GM19455 (cell line): ENCODE results near the gene TTC13.

Source experiments
- ATAC-seq: cut with Tn5 transposase; IDR thresholded peaks from one replicate; pipeline ENCODE4 v1.9.1; 2021; ENCODE audit not compliant: unreplicated experiment

The TTC13 gene

GRCh38 chr1:230909974-230910754, 68.5 kb downstream of the TTC13 start:
- ATAC-seq: no peak

GRCh38 chr1:230907472-230908205, 71.0 kb downstream of the TTC13 start:
- ATAC-seq: no peak

- ATAC-seq: no peak
Observed at GRCh38 chr1:230906226-230906625, 72.4 kb downstream of the TTC13 start.

GRCh38 chr1:230905733-230906132, 72.9 kb downstream of the TTC13 start:
- no peak for ATAC-seq

- no peak for ATAC-seq
Observed at GRCh38 chr1:230902349-230902923, 76.2 kb downstream of the TTC13 start.

- ATAC-seq: no peak
Observed at GRCh38 chr1:230901671-230902070, 77.0 kb downstream of the TTC13 start.

- no peak for ATAC-seq
Observed at GRCh38 chr1:230900984-230901383, 77.7 kb downstream of the TTC13 start.

GRCh38 chr1:230899841-230900251, 78.8 kb downstream of the TTC13 start:
- ATAC-seq: no peak

- ATAC-seq: no peak
Observed at GRCh38 chr1:230898748-230899147, 79.9 kb downstream of the TTC13 start.

- ATAC-seq: no peak
Observed at GRCh38 chr1:230898144-230898543, 80.5 kb downstream of the TTC13 start.

GRCh38 chr1:230896779-230897178, 81.9 kb downstream of the TTC13 start:
- no peak for ATAC-seq

- ATAC-seq: no peak
Observed at GRCh38 chr1:230895452-230895851, 83.2 kb downstream of the TTC13 start.

- ATAC-seq: no peak
Observed at GRCh38 chr1:230894664-230895063, 84.0 kb downstream of the TTC13 start.

- ATAC-seq: no peak
Observed at GRCh38 chr1:230894032-230894431, 84.6 kb downstream of the TTC13 start.

- ATAC-seq: no peak
Observed at GRCh38 chr1:230892018-230892491, 86.6 kb downstream of the TTC13 start.

- no peak for ATAC-seq
Observed at GRCh38 chr1:230891413-230891812, 87.2 kb downstream of the TTC13 start.

- no peak for ATAC-seq
Observed at GRCh38 chr1:230884646-230885045, 94.0 kb downstream of the TTC13 start.

- ATAC-seq: no peak
Observed at GRCh38 chr1:230883967-230884366, 94.7 kb downstream of the TTC13 start.

GRCh38 chr1:230879778-230880177, 98.9 kb downstream of the TTC13 start:
- no peak for ATAC-seq

- no peak for ATAC-seq
Observed at GRCh38 chr1:230878591-230878990, 100.1 kb downstream of the TTC13 start.

GRCh38 chr1:230877924-230878590, 100.6 kb downstream of the TTC13 start:
- no peak for ATAC-seq
